Sigmoid colon (tissue), 4 donors: ENCODE data around the gene IL1RN.

Source experiments
- CTCF ChIP-seq, 4 experiments: fragments of 450-650 bp in 3 of 4; fragments of 200-600 bp in 1 of 4; IDR thresholded peaks; one replicate each; pipeline ENCODE4 v1.5.1; 2016 to 2019; ENCODE audit warnings: antibody characterized with exemption in 4 of 4, mild to moderate bottlenecking in 3 of 4, moderate library complexity in 2 of 4
- POLR2AphosphoS5 ChIP-seq, 4 donors: sonication (generic); formaldehyde crosslinking; IDR thresholded peaks; one replicate each; pipeline ENCODE4 v1.6.1; 2017; ENCODE audit warnings: antibody characterized with exemption in 4 of 4

- TF ChIP-seq CTCF (IDR thresholded peaks at IDR 0.05) = no peak
- TF ChIP-seq POLR2AphosphoS5 (IDR thresholded peaks at IDR 0.05) = no peak
These were observed 7.9 kb downstream of the IL1RN start for GRCh38 chr2:113135317-113135716.
